ENCODE data around the gene MYOG.

GRCh38 chr1:203122159-203122558, 36.3 kb upstream of the MYOG start:
- TF ChIP-seq CTCF (IDR thresholded peaks at IDR 0.05 in 4 of 5, conservative IDR thresholded peaks at IDR 0.05 in 1 of 5) (no peak), POLR2A (IDR thresholded peaks at IDR 0.05) (no peak)
